KMS-11 (cell line): ENCODE measurements around the gene VPS35L.
"Not testable (repeated sequence)": the region's sequence is repeated elsewhere in the genome, so short reads cannot be mapped to it uniquely, and the experiment has no call there.

Source experiments
- H2AFZ ChIP-seq: fragments of 200-600 bp; sonication (generic); 2 replicates; pipeline ENCODE4 v1.6.1; 2016; ENCODE audit warnings: antibody characterized with exemption, mixed run types, low read depth
- H3K27ac ChIP-seq: fragments of 200-600 bp; sonication (generic); 2 replicates; pipeline ENCODE4 v1.6.1; 2016; ENCODE audit warnings: mild to moderate bottlenecking, mixed run types
- H3K27me3 ChIP-seq: fragments of 200-600 bp; sonication (generic); 2 replicates; pipeline ENCODE4 v1.6.1; 2017; ENCODE audit warnings: mild to moderate bottlenecking, low read depth, mixed run types, moderate library complexity; ENCODE audit not compliant: insufficient read depth
- H3K36me3 ChIP-seq: fragments of 200-600 bp; sonication (generic); 2 replicates; pipeline ENCODE4 v1.6.1; 2017; ENCODE audit warnings: mild to moderate bottlenecking, mixed run types; ENCODE audit not compliant: insufficient read depth
- H3K4me1 ChIP-seq: fragments of 200-600 bp; sonication (generic); 2 replicates; pipeline ENCODE4 v1.6.1; 2016; ENCODE audit warnings: mild to moderate bottlenecking, low read depth, mixed run types; ENCODE audit not compliant: poor library complexity, severe bottlenecking
- H3K4me2 ChIP-seq: fragments of 200-600 bp; sonication (generic); 2 replicates; pipeline ENCODE4 v1.7.0; 2016; ENCODE audit warnings: mild to moderate bottlenecking, mixed run types
- H3K4me3 ChIP-seq: fragments of 200-600 bp; sonication (generic); IDR thresholded peaks from 2 replicates; pipeline ENCODE4 v1.6.1; 2017; ENCODE audit warnings: low read depth, low read length, mixed read lengths; ENCODE audit not compliant: insufficient read depth
- H3K79me2 ChIP-seq: fragments of 200-600 bp; sonication (generic); 2 replicates; pipeline ENCODE4 v1.6.1; 2016; ENCODE audit warnings: low read depth, mixed run types; ENCODE audit not compliant: insufficient read depth
- H3K9ac ChIP-seq: fragments of 200-600 bp; sonication (generic); 2 replicates; pipeline ENCODE4 v1.6.1; 2016; ENCODE audit warnings: mild to moderate bottlenecking, mixed run types
- H4K20me1 ChIP-seq: fragments of 200-600 bp; sonication (generic); 2 replicates; pipeline ENCODE4 v1.6.1; 2016; ENCODE audit warnings: mild to moderate bottlenecking, mixed run types; ENCODE audit not compliant: insufficient read depth
- TF ChIP-seq, protein P1 (sequence below): fragments of 200-600 bp; sonication (generic); conservative IDR thresholded peaks from 2 replicates; pipeline ENCODE4 v1.6.1; 2017; ENCODE audit warnings: low read depth, mild to moderate bottlenecking, antibody characterized with exemption, low read length, moderate library complexity, mixed read lengths

Gene VPS35L

DNA sequence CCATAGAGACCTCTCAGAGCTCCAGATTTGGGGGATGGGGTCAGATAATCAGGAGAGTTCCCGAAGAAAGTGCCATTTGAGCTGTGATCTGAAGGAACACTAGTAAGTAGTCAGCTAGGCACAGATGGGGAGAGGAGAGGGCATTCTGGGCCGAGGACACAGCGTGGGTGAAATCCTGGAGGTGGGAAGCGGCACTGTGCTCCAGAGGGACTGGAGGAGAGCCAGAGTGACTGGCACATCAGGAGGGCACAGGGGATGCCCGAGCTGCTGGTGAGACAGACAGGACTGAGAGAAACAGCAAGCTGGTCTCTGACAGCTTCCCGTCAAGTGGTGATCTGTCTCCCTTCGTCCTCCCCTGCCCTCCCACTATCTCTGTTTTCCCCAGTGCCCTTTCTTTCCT is 121.9 kb downstream of the VPS35L start:
- Histone ChIP-seq H3K4me2 (no peak overlapping the region), H3K36me3 (no peaks in the 10 kb centered on the region), H3K4me3 (no peak overlapping the region), H3K9ac (no peak overlapping the region), H3K4me1 (no peaks in the 10 kb centered on the region), H3K27ac (no peak overlapping the region), H4K20me1 (no peaks in the 10 kb centered on the region), H3K27me3 (no peaks in the 10 kb centered on the region), H3K79me2 (no peaks in the 10 kb centered on the region), H2AFZ (no peak overlapping the region)
- TF ChIP-seq, protein P1, sequence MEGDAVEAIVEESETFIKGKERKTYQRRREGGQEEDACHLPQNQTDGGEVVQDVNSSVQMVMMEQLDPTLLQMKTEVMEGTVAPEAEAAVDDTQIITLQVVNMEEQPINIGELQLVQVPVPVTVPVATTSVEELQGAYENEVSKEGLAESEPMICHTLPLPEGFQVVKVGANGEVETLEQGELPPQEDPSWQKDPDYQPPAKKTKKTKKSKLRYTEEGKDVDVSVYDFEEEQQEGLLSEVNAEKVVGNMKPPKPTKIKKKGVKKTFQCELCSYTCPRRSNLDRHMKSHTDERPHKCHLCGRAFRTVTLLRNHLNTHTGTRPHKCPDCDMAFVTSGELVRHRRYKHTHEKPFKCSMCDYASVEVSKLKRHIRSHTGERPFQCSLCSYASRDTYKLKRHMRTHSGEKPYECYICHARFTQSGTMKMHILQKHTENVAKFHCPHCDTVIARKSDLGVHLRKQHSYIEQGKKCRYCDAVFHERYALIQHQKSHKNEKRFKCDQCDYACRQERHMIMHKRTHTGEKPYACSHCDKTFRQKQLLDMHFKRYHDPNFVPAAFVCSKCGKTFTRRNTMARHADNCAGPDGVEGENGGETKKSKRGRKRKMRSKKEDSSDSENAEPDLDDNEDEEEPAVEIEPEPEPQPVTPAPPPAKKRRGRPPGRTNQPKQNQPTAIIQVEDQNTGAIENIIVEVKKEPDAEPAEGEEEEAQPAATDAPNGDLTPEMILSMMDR, result no peak

DNA sequence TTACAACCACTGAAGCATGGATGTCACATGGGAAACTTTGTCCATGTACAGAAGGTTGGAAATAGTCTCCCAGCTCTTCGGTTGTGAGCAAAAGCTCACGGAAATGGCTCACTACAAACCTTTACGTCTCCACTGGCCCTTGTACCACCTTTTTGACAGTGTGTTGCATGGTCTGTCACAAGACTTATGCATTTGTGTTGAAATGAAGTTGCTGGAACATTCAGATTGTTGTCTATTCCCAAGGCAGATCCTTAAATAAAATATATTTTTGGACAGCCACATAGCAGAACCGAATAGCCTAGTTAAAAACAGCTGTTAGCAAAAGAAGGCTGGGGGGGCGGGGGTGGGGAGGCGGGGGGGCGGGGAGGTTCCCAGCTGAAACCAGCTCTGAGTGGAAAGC is 123.3 kb downstream of the VPS35L start:
- H3K27me3 ChIP-seq, result no peaks in the 10 kb centered on the region
- TF ChIP-seq, protein P1, result no peak
- H3K36me3 ChIP-seq, result no peaks in the 10 kb centered on the region
- no peaks in the 10 kb centered on the region for H3K4me1 ChIP-seq
- no peaks in the 10 kb centered on the region for H4K20me1 ChIP-seq
- H3K79me2 ChIP-seq, result no peaks in the 10 kb centered on the region
- H3K4me2 ChIP-seq, result no peak overlapping the region
- no peak overlapping the region for H3K27ac ChIP-seq
- no peak overlapping the region for H3K4me3 ChIP-seq
- no peak overlapping the region for H2AFZ ChIP-seq
- no peak overlapping the region for H3K9ac ChIP-seq

DNA sequence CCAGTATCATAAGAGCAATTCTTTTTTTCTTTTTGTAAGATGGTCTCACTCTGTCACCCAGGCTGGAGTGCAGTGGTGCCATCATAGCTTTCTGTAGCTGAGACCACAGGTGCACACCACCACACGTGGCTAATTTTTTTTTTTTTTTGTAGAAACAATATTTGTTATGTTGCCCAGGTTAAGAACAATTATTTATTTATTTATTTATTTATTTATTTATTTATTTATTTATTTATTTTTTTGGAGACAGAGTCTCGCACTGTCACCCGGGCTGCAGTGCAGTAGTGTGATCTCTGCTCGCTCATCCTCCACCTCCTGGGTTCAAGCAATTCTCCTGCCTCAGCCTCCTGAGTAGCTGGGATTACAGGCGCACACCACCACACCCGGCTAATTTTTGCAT is 123.8 kb downstream of the VPS35L start:
- not testable (repeated sequence) for H3K27me3 ChIP-seq, H3K79me2 ChIP-seq, H3K27ac ChIP-seq, H3K4me3 ChIP-seq, H3K9ac ChIP-seq, H2AFZ ChIP-seq, H3K4me1 ChIP-seq, H3K4me2 ChIP-seq, H3K36me3 ChIP-seq, H4K20me1 ChIP-seq

DNA sequence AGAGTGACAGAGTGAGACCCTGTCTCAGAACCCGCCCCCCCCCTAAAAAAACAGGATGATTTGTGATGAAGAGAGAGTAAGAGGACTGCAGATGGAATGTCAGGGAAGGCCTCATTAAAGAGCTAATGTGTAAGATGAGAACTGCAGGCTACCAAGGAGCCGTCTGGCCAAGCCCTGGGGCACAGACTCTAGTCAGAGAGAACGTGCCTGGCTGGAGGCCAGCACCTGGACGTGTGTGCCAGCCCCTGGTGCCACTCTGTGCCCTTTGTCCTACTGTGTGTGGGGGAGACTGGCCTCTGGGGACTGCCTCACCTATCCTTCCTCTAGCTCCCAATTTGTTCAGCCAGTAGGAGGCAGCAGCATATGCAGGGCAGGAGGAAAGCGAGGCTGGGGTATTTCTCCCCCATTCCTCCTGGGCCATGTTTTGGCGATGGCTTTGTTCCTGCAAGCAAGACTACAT is 125.4 kb downstream of the VPS35L start:
- H3K4me3 ChIP-seq, result no peak overlapping the region
- H4K20me1 ChIP-seq, result no peaks in the 10 kb centered on the region
- no peaks in the 10 kb centered on the region for H3K79me2 ChIP-seq
- TF ChIP-seq, protein P1, result no peak
- no peak overlapping the region for H3K9ac ChIP-seq
- H3K27me3 ChIP-seq, result no peaks in the 10 kb centered on the region
- no peak overlapping the region for H3K4me2 ChIP-seq
- H3K4me1 ChIP-seq, result no peaks in the 10 kb centered on the region
- H2AFZ ChIP-seq, result no peak overlapping the region
- no peak overlapping the region for H3K27ac ChIP-seq
- no peaks in the 10 kb centered on the region for H3K36me3 ChIP-seq

DNA sequence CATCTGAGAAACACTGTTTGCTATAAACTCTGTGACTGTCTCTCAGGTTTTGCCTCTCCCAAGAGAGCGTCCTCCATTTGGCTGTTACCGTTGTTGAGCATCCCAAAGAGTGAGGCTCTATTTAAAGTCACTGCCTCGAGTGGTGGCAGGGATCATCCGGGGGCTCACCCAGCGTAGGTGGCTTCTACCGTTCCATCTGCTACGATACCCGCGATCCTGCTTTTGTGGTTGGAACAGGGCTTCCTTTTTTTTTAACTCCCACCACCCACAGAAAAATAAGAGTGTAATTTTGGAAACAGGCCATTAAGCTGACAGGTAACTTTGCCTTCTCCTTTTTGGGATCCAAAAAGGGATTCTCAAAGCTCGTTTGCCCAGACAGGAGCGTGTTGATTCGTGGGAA is 126.1 kb downstream of the VPS35L start:
- no peak overlapping the region for H3K9ac ChIP-seq
- H3K27me3 ChIP-seq, result no peaks in the 10 kb centered on the region
- H2AFZ ChIP-seq, result no peak overlapping the region
- H3K4me3 ChIP-seq, result no peak overlapping the region
- no peaks in the 10 kb centered on the region for H3K4me1 ChIP-seq
- H3K36me3 ChIP-seq, result no peaks in the 10 kb centered on the region
- H4K20me1 ChIP-seq, result no peaks in the 10 kb centered on the region
- H3K4me2 ChIP-seq, result no peak overlapping the region
- no peak overlapping the region for H3K27ac ChIP-seq
- no peaks in the 10 kb centered on the region for H3K79me2 ChIP-seq
- TF ChIP-seq, protein P1, result no peak
